ENCODE measurements around the gene BRI3BP.

GRCh38 chr12:124964251-124964650 lies 29.2 kb upstream of the BRI3BP start:
- no peak for TF ChIP-seq CTCF (IDR thresholded peaks at IDR 0.05)
- no peak for TF ChIP-seq POLR2A (IDR thresholded peaks at IDR 0.05)

Measured in right lobe of liver (tissue), 4 donors.